Measurements from ENCODE around the gene UBE3A. TPM values are rescaled to one million over a fixed set of nuclear protein-coding genes. Genes with fewer than 3 reads are reported as not detected.

The UBE3A gene
- total and polyA plus RNA-seq, 2 donors (not counting 1 experiment from before 2014, with no cell fraction given): 13.4 to 135 TPM

DNA sequence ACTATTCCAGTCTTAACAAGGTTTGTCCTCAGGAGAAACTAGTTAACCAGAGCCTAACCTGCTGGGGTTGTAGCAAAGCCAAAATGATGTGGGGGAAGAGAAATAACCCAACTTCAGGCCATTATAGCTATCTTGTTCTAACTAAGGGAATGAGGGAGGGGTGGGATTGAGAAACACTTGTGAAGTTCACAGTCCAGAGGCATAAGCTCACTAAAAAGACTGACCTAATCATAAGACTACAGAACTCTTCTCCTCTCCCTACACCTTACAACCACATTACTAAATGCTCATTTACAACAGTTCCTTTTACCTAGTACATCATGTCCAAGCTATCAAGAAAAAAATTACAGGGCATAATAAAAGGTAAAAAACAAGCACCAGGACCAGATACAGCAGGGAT is 52.8 kb downstream of the UBE3A start:
- CTCF ChIA-PET: no interaction called here
- ATAC-seq (ENCODE audit: low read depth) (no peak), DNase-seq (no peak)
- no peak overlapping the region for H3K4me2 ChIP-seq (replicated peaks; ENCODE audit: low read depth, low read length, poor library complexity, severe bottlenecking)
- H3K9me3 ChIP-seq (ENCODE audit: control extremely low read depth in 1 of 3, control insufficient read depth in 2 of 3, insufficient read depth in 1 of 3, low read length in 2 of 3): peaks cover 3 to 9% (median 3%) of the 10 kb centered on the region in 3 donors
- POLR2A ChIA-PET: no interaction called here
- Mint-ChIP-seq H3K4me1 (peaks cover 11% of the 10 kb centered on the region), H3K27ac (no peak overlapping the region), H3K27me3 (no peaks in the 10 kb centered on the region), H3K4me3 (no peak overlapping the region), H3K9me3 (ENCODE audit: insufficient read depth) (peaks cover 2% of the 10 kb centered on the region)
- peaks cover 75% of the 10 kb centered on the region for H3K79me2 ChIP-seq (ENCODE audit: control insufficient read depth, insufficient read depth, low read length)
- no peaks in the 10 kb centered on the region for H4K20me1 ChIP-seq (ENCODE audit: control insufficient read depth, insufficient read depth, low read length, poor library complexity, severe bottlenecking)
- H3K4me1 ChIP-seq (ENCODE audit: control insufficient read depth in 2 of 2, insufficient read depth in 2 of 2, low read length in 2 of 2): no peaks in the 10 kb centered on the region
- no peak overlapping the region for H2AFZ ChIP-seq (ENCODE audit: insufficient read depth, low read depth, low read length, poor library complexity, severe bottlenecking)
- H3K27ac ChIP-seq (ENCODE audit: low read length in 2 of 2): no peak overlapping the region
- H3K4me3 ChIP-seq (ENCODE audit: control extremely low read depth in 1 of 5, extremely low read depth in 1 of 5, insufficient read depth in 1 of 5, low read depth in 2 of 5, low read length in 4 of 5): no peak overlapping the region
- intact Hi-C loops (cut with micrococcal nuclease): loop anchor here (10.0 kb wide), 1 partner anchor 49 kb away; the partner anchor contains the start of gene UBE3A
- H3K9ac ChIP-seq (ENCODE audit: low read length): no peak overlapping the region
- no peak for TF ChIP-seq EZH2 (IDR thresholded peaks at IDR 0.05; ENCODE audit: borderline replicate concordance, insufficient read depth, low read depth, low read length, poor library complexity, severe bottlenecking)
- TF ChIP-seq, protein P1, sequence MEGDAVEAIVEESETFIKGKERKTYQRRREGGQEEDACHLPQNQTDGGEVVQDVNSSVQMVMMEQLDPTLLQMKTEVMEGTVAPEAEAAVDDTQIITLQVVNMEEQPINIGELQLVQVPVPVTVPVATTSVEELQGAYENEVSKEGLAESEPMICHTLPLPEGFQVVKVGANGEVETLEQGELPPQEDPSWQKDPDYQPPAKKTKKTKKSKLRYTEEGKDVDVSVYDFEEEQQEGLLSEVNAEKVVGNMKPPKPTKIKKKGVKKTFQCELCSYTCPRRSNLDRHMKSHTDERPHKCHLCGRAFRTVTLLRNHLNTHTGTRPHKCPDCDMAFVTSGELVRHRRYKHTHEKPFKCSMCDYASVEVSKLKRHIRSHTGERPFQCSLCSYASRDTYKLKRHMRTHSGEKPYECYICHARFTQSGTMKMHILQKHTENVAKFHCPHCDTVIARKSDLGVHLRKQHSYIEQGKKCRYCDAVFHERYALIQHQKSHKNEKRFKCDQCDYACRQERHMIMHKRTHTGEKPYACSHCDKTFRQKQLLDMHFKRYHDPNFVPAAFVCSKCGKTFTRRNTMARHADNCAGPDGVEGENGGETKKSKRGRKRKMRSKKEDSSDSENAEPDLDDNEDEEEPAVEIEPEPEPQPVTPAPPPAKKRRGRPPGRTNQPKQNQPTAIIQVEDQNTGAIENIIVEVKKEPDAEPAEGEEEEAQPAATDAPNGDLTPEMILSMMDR (IDR thresholded peaks at IDR 0.05): no peak
- H3K36me3 ChIP-seq (replicated peaks in 1 of 2; ENCODE audit: control extremely low read depth in 1 of 2, control insufficient read depth in 1 of 2, extremely low read depth in 1 of 2, insufficient read depth in 2 of 2, low read length in 1 of 2): peaks cover 3 to 16% of the 10 kb centered on the region in 2 experiments
- no peaks in the 10 kb centered on the region for H3K27me3 ChIP-seq (replicated peaks in 1 of 4; ENCODE audit: control extremely low read depth in 1 of 4, control insufficient read depth in 3 of 4, insufficient read depth in 4 of 4, low read length in 3 of 4)

DNA sequence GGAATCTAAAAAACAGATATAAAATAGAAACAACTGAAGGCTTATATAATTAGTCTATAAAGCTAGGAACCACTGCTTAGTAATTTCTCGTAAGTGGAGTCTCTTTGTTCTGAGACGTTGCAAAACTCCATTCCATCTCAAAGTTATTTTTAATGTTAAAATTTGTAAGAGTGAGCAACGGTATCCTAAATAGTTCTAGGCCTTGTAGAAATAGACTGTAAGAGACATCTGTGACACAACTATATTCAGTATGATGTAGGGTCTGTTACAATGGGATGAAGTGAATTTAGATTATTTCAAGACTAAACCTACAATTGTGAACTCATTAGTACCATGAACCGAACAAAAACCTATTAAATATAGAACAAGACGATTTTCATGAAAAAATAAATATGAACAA is 57.2 kb downstream of the UBE3A start:
- H3K4me3 ChIP-seq (ENCODE audit: control extremely low read depth in 1 of 5, extremely low read depth in 1 of 5, insufficient read depth in 1 of 5, low read depth in 2 of 5, low read length in 4 of 5): no peak overlapping the region
- H3K9ac ChIP-seq (ENCODE audit: low read length): no peak overlapping the region
- no peaks in the 10 kb centered on the region for H4K20me1 ChIP-seq (ENCODE audit: control insufficient read depth, insufficient read depth, low read length, poor library complexity, severe bottlenecking)
- H3K27ac ChIP-seq (ENCODE audit: low read length in 2 of 2): no peak overlapping the region
- Mint-ChIP-seq H3K9me3 (ENCODE audit: insufficient read depth) (peaks cover 2% of the 10 kb centered on the region), H3K4me3 (no peak overlapping the region), H3K4me1 (peaks cover 12% of the 10 kb centered on the region), H3K27me3 (no peaks in the 10 kb centered on the region), H3K27ac (no peak overlapping the region)
- no peak overlapping the region for H3K4me2 ChIP-seq (replicated peaks; ENCODE audit: low read depth, low read length, poor library complexity, severe bottlenecking)
- peaks cover 71% of the 10 kb centered on the region for H3K79me2 ChIP-seq (ENCODE audit: control insufficient read depth, insufficient read depth, low read length)
- ATAC-seq (ENCODE audit: low read depth) (no peak), DNase-seq (no peak)
- no peak overlapping the region for H2AFZ ChIP-seq (ENCODE audit: insufficient read depth, low read depth, low read length, poor library complexity, severe bottlenecking)
- H3K36me3 ChIP-seq (replicated peaks in 1 of 2; ENCODE audit: control extremely low read depth in 1 of 2, control insufficient read depth in 1 of 2, extremely low read depth in 1 of 2, insufficient read depth in 2 of 2, low read length in 1 of 2): peaks cover 8 to 11% of the 10 kb centered on the region in 2 experiments
- POLR2A ChIA-PET: no interaction called here
- WGBS (ENCODE audit: insufficient coverage): no CpG with 5 or more reads among the region's 5 CpGs
- intact Hi-C loops (cut with micrococcal nuclease): loop anchor here (10.0 kb wide), 1 partner anchor 53 kb away; the partner anchor contains the start of gene UBE3A
- no peaks in the 10 kb centered on the region for H3K27me3 ChIP-seq (replicated peaks in 1 of 4; ENCODE audit: control extremely low read depth in 1 of 4, control insufficient read depth in 3 of 4, insufficient read depth in 4 of 4, low read length in 3 of 4)
- peaks cover 3 to 4% (median 3%) of the 10 kb centered on the region in 3 donors for H3K9me3 ChIP-seq (ENCODE audit: control extremely low read depth in 1 of 3, control insufficient read depth in 2 of 3, insufficient read depth in 1 of 3, low read length in 2 of 3)
- CTCF ChIA-PET: no interaction called here
- TF ChIP-seq EZH2 (IDR thresholded peaks at IDR 0.05; ENCODE audit: borderline replicate concordance, insufficient read depth, low read depth, low read length, poor library complexity, severe bottlenecking): no peak
- TF ChIP-seq, protein P1 (IDR thresholded peaks at IDR 0.05): no peak
- H3K4me1 ChIP-seq (ENCODE audit: control insufficient read depth in 2 of 2, insufficient read depth in 2 of 2, low read length in 2 of 2): no peaks in the 10 kb centered on the region
